Sigmoid colon (tissue), 7 donors: ENCODE results near the gene TMEM51. TPM values are rescaled to one million over a fixed set of nuclear protein-coding genes. Genes with fewer than 3 reads are reported as not detected.

ENCODE experiments used
- DNase-seq: peaks from one replicate; pipeline ENCODE4 v3.0.0-alpha.2; 2019
- H3K27ac ChIP-seq, 4 donors: fragments of 200-600 bp; sonication (generic); one replicate each; pipeline ENCODE4 v1.5.1; 2016 to 2019; ENCODE audit warnings: mild to moderate bottlenecking in 1 of 4
- H3K27me3 ChIP-seq, 3 donors: fragments of 200-600 bp; sonication (generic); one replicate each; pipeline ENCODE4 v1.5.1; 2019; ENCODE audit warnings: mild to moderate bottlenecking in 1 of 3
- H3K36me3 ChIP-seq, 4 donors: fragments of 200-600 bp; sonication (generic); one replicate each; pipeline ENCODE4 v1.5.1; 2016 to 2019
- H3K4me1 ChIP-seq, 4 donors: fragments of 200-600 bp; sonication (generic); one replicate each; pipeline ENCODE4 v1.5.1; 2017 to 2019
- H3K4me3 ChIP-seq, 4 donors: fragments of 200-600 bp; sonication (generic); one replicate each; pipeline ENCODE4 v1.5.1; 2017 to 2019; ENCODE audit warnings: mild to moderate bottlenecking in 2 of 4, moderate library complexity in 1 of 4
- H3K9me3 ChIP-seq, 4 donors: fragments of 200-600 bp in 3 of 4; sonication (generic) in 3 of 4; one replicate each; pipeline versions ENCODE4 v1.5.1 to v1.6.1; 2013 to 2019
- CTCF ChIP-seq, 4 experiments: fragments of 450-650 bp in 3 of 4; fragments of 200-600 bp in 1 of 4; IDR thresholded peaks; one replicate each; pipeline ENCODE4 v1.5.1; 2016 to 2019; ENCODE audit warnings: antibody characterized with exemption in 4 of 4, mild to moderate bottlenecking in 3 of 4, moderate library complexity in 2 of 4
- EP300 ChIP-seq, 4 donors: sonication (generic); formaldehyde crosslinking; IDR thresholded peaks; one replicate each; pipeline ENCODE4 v1.6.1; 2017; ENCODE audit warnings: antibody characterized with exemption in 4 of 4
- POLR2A ChIP-seq, 2 donors: fragments of 450-650 bp; IDR thresholded peaks; one replicate each; pipeline ENCODE4 v1.6.1; 2016; ENCODE audit warnings: antibody characterized with exemption in 2 of 2, mild to moderate bottlenecking in 2 of 2, moderate library complexity in 2 of 2
- POLR2AphosphoS5 ChIP-seq, 4 donors: sonication (generic); formaldehyde crosslinking; IDR thresholded peaks; one replicate each; pipeline ENCODE4 v1.6.1; 2017; ENCODE audit warnings: antibody characterized with exemption in 4 of 4
- WGBS, 2 donors: extraction: QIAGEN DNeasy Blood & Tissue Kit; methylation state at CpG; one replicate each; pipeline ENCODE4 v1.1.7; 2013; 5-methylcytosine and 5-hydroxymethylcytosine counted together
- intact Hi-C: fragments of 100-400 bp; cut with DNase I; formaldehyde crosslinking; loops from one replicate; pipeline ENCODE4 v1.15.1; 2023
- polyA plus RNA-seq, 3 donors: library from polyadenylated mRNA; stranded (reverse); fragments of 200-250 nt; gene quantifications; one replicate each; pipeline ENCODE4 v1.2.3, GENCODE V29; 2013
- total RNA-seq, 4 donors: library from RNA; depleted of rRNA; stranded (reverse); fragments of >200 nt; gene quantifications; one replicate each; pipeline ENCODE4 v1.1.0, GENCODE V29; 2016
- donor health status: healthy with polysubstance abuse.
- donor health status: Bipolar disorder and iron deficiency.
- donor health status: healthy.

TMEM51 gene
- total and polyA plus RNA-seq, 7 donors, result 8.8 to 20.7 (median 15.3) TPM

GRCh38 chr1:15156807-15157380, 3.3 kb downstream of the TMEM51 start:
- peak; percentile 79 for DNase-seq
- TF ChIP-seq POLR2A (IDR thresholded peaks at IDR 0.05), result no peak
- no peak for TF ChIP-seq CTCF (IDR thresholded peaks at IDR 0.05)
- TF ChIP-seq EP300 (IDR thresholded peaks at IDR 0.05), result no peak
- TF ChIP-seq POLR2AphosphoS5 (IDR thresholded peaks at IDR 0.05), result peak in 2 of 4 donors; percentile 11 to 30
- 68 to 75% methylated on average over 9 of the region's 9 CpGs for WGBS, 2 donors
- intact Hi-C loops, result loop anchor here (10.0 kb wide), 2 partner anchors 268 to 368 kb away; partner anchors contain the start of genes CASP9 and DNAJC16
- H3K9me3 ChIP-seq, result no peaks in the 10 kb centered on the region
- H3K27ac ChIP-seq, result peak overlapping the region in 3 of 4 donors; percentile 93 to 99 (median 98)
- H3K4me3 ChIP-seq, result peak overlapping the region in 1 of 4 donors; percentile 16
- H3K4me1 ChIP-seq, result peaks cover 4 to 90% (median 69%) of the 10 kb centered on the region in 4 donors
- no peaks in the 10 kb centered on the region for H3K27me3 ChIP-seq
- no peaks in the 10 kb centered on the region for H3K36me3 ChIP-seq

GRCh38 chr1:15157524-15158399, 4.2 kb downstream of the TMEM51 start:
- Histone ChIP-seq H3K4me3 (no peak overlapping the region), H3K27me3 (no peaks in the 10 kb centered on the region), H3K9me3 (no peaks in the 10 kb centered on the region), H3K36me3 (no peaks in the 10 kb centered on the region), H3K4me1 (peaks cover 0 to 88% (median 67%) of the 10 kb centered on the region in 4 donors), H3K27ac (peak overlapping the region in 3 of 4 donors; percentile 93 to 99 (median 98))
- no peak for TF ChIP-seq POLR2A (IDR thresholded peaks at IDR 0.05)
- no peak for TF ChIP-seq POLR2AphosphoS5 (IDR thresholded peaks at IDR 0.05)
- no peak for TF ChIP-seq EP300 (IDR thresholded peaks at IDR 0.05)
- no peak for TF ChIP-seq CTCF (IDR thresholded peaks at IDR 0.05)
- 78 to 83% methylated on average over 17 of the region's 17 CpGs for WGBS, 2 donors
- intact Hi-C loops, result loop anchor here (10.0 kb wide), 2 partner anchors 267 to 367 kb away; partner anchors contain the start of genes CASP9 and DNAJC16
- no peak for DNase-seq

- no peak for DNase-seq
- Histone ChIP-seq H3K4me3 (peak overlapping the region in 2 of 4 donors; percentile 22 to 34), H3K27me3 (no peaks in the 10 kb centered on the region), H3K9me3 (no peaks in the 10 kb centered on the region), H3K36me3 (no peaks in the 10 kb centered on the region), H3K4me1 (peaks cover 0 to 81% (median 67%) of the 10 kb centered on the region in 4 donors), H3K27ac (peak overlapping the region in 3 of 4 donors; percentile 93 to 99 (median 98))
- no peak for TF ChIP-seq POLR2A (IDR thresholded peaks at IDR 0.05)
- peak in 2 of 4 donors; percentile 28 to 68 for TF ChIP-seq POLR2AphosphoS5 (IDR thresholded peaks at IDR 0.05)
- WGBS, 2 donors, result 65 to 73% methylated on average over 13 of the region's 13 CpGs
- intact Hi-C loops, result loop anchor here (10.0 kb wide), 2 partner anchors 266 to 366 kb away; partner anchors contain the start of genes CASP9 and DNAJC16
Observed at GRCh38 chr1:15158506-15159165, 5.1 kb downstream of the TMEM51 start.

- Histone ChIP-seq H3K4me3 (peak overlapping the region in 2 of 4 donors; percentile 22 to 34), H3K4me1 (peaks cover 0 to 79% (median 66%) of the 10 kb centered on the region in 4 donors), H3K9me3 (no peaks in the 10 kb centered on the region), H3K36me3 (no peaks in the 10 kb centered on the region), H3K27me3 (no peaks in the 10 kb centered on the region), H3K27ac (peak overlapping the region in 3 of 4 donors; percentile 93 to 99 (median 98))
- DNase-seq, result no peak
- no peak for TF ChIP-seq CTCF (IDR thresholded peaks at IDR 0.05)
- no peak for TF ChIP-seq POLR2AphosphoS5 (IDR thresholded peaks at IDR 0.05)
- no peak for TF ChIP-seq EP300 (IDR thresholded peaks at IDR 0.05)
- no peak for TF ChIP-seq POLR2A (IDR thresholded peaks at IDR 0.05)
- WGBS, 2 donors, result 60 to 70% methylated on average over 7 of the region's 7 CpGs
- intact Hi-C loops, result loop anchor here (10.0 kb wide), 2 partner anchors 266 to 366 kb away; partner anchors contain the start of genes CASP9 and DNAJC16
Observed at GRCh38 chr1:15159166-15159555, 5.6 kb downstream of the TMEM51 start.
